PC-3 (cell line): Measurements from ENCODE around the gene HPCAL4. TPM values are rescaled to one million over a fixed set of nuclear protein-coding genes. Genes with fewer than 3 reads are reported as not detected.

Source experiments
- ATAC-seq: fragments of 200-7000 bp; cut with Tn5 transposase; 2 replicates; pipeline ENCODE4 v1.9.1; 2020; ENCODE audit warnings: mild to moderate bottlenecking, moderate library complexity
- BruUV-seq: library from RNA; stranded (reverse); fragments of 400-500 nt; replicated peaks from 2 replicates; lab custom pipeline; 2021; lab: Mats Ljungman, UMichigan
- CTCF ChIA-PET: fragments of 300-600 bp; sonication (Branson Sonifier 250); formaldehyde crosslinking; loops from one replicate; lab custom pipeline; 2022; ENCODE audit warnings: antibody characterized with exemption; lab: Charles Lee
- POLR2A ChIA-PET: fragments of 300-600 bp; sonication (Branson Sonifier 250); formaldehyde crosslinking; loops from one replicate; lab custom pipeline; 2022; ENCODE audit warnings: antibody characterized with exemption; ENCODE audit not compliant: unreplicated experiment; lab: Charles Lee
- DNase-seq: peaks from one replicate; pipeline ENCODE4 v3.0.0-alpha.2; 2015
- H2AFZ ChIP-seq: fragments of 300-600 bp; sonication (generic); 2 replicates; pipeline ENCODE4 v1.6.0; 2016; ENCODE audit warnings: antibody characterized with exemption, low read length
- H3F3A ChIP-seq: fragments of 300-600 bp; sonication (generic); one replicate; pipeline ENCODE4 v1.6.0; 2017; ENCODE audit warnings: antibody characterized with exemption, low read length, control low read depth, mild to moderate bottlenecking; ENCODE audit not compliant: unreplicated experiment
- H3K27ac ChIP-seq: fragments of 300-600 bp; sonication (generic); 2 replicates; pipeline ENCODE4 v1.5.1; 2016; ENCODE audit warnings: mild to moderate bottlenecking, low read length
- H3K27me3 ChIP-seq: fragments of 300-600 bp; sonication (generic); 2 replicates; pipeline ENCODE4 v1.6.1; 2016; ENCODE audit warnings: low read length, mixed read lengths
- H3K36me3 ChIP-seq: fragments of 300-600 bp; sonication (generic); 2 replicates; pipeline ENCODE4 v1.6.1; 2016; ENCODE audit warnings: low read depth, mixed run types, low read length, mixed read lengths
- H3K4me1 ChIP-seq: fragments of 300-600 bp; sonication (generic); 2 replicates; pipeline ENCODE4 v1.5.1; 2016; ENCODE audit warnings: low read length; ENCODE audit not compliant: insufficient read depth
- H3K4me2 ChIP-seq: fragments of 300-600 bp; sonication (generic); 2 replicates; pipeline ENCODE4 v1.6.0; 2016; ENCODE audit warnings: low read length
- H3K4me3 ChIP-seq: fragments of 300-600 bp; sonication (generic); 2 replicates; pipeline ENCODE4 v1.5.1; 2016; ENCODE audit warnings: mild to moderate bottlenecking, low read length, mixed read lengths
- H3K79me2 ChIP-seq: fragments of 300-600 bp; sonication (generic); 2 replicates; pipeline ENCODE4 v1.6.1; 2017; ENCODE audit warnings: low read length, mixed read lengths
- H3K9ac ChIP-seq: fragments of 300-600 bp; sonication (generic); 2 replicates; pipeline ENCODE4 v1.6.0; 2016; ENCODE audit warnings: mild to moderate bottlenecking, low read length
- H3K9me2 ChIP-seq: fragments of 300-600 bp; sonication (generic); replicated peaks from 2 replicates; pipeline ENCODE4 v1.6.1; 2016; ENCODE audit warnings: mixed run types, low read length, mixed read lengths
- H3K9me3 ChIP-seq: fragments of 300-600 bp; sonication (generic); 2 replicates; pipeline ENCODE4 v1.6.1; 2016; ENCODE audit warnings: low read length, mixed read lengths
- H4K20me1 ChIP-seq: fragments of 300-600 bp; sonication (generic); 2 replicates; pipeline ENCODE4 v1.6.1; 2016; ENCODE audit warnings: low read length, mixed read lengths
- EZH2 ChIP-seq: fragments of 300-600 bp; sonication (generic); IDR thresholded peaks from one replicate; pipeline ENCODE4 v1.6.1; 2017; ENCODE audit warnings: antibody characterized with exemption, mild to moderate bottlenecking, low read length; ENCODE audit not compliant: unreplicated experiment
- EZH2phosphoT487 ChIP-seq: fragments of 300-600 bp; sonication (generic); IDR thresholded peaks from 2 replicates; pipeline ENCODE4 v1.6.1; 2018; ENCODE audit warnings: mild to moderate bottlenecking, antibody characterized with exemption, low read length, borderline replicate concordance
- intact Hi-C: fragments of 100-400 bp; cut with micrococcal nuclease; formaldehyde crosslinking; loops from 2 replicates; pipeline ENCODE4 v1.9.0; 2023
- total RNA-seq: library from RNA; depleted of rRNA; stranded (reverse); fragments of >200 nt; gene quantifications from 2 replicates; pipeline ENCODE4 v1.2.3, GENCODE V29; 2014
- TF ChIP-seq, protein P1 (sequence below): fragments of 300-600 bp; sonication (generic); conservative IDR thresholded peaks from 2 replicates; pipeline ENCODE4 v1.5.1; 2017; ENCODE audit warnings: antibody characterized with exemption, low read depth, mild to moderate bottlenecking, low read length

Gene HPCAL4
- total RNA-seq, 1 experiment from 2014 or later = 0.04 TPM

- no peaks in the 10 kb centered on the region for H3K9me3 ChIP-seq
- H3K27me3 ChIP-seq = peaks cover 8% of the 10 kb centered on the region; the same call in 1 of the 2 replicates
- intact Hi-C loops = loop anchor here (5.0 kb wide), 1 partner anchor 63 kb away; no protein-coding TSS in a partner anchor
- H3K9ac ChIP-seq = no peak overlapping the region
- H3F3A ChIP-seq = no peaks in the 10 kb centered on the region
- no peaks in the 10 kb centered on the region for H4K20me1 ChIP-seq
- no peak overlapping the region for H2AFZ ChIP-seq
- H3K9me2 ChIP-seq = no peaks in the 10 kb centered on the region
- ATAC-seq = no peak
- BruUV-seq = no TSS peak
- no peak for DNase-seq
- H3K79me2 ChIP-seq = no peaks in the 10 kb centered on the region
- no peak overlapping the region for H3K27ac ChIP-seq
- ChIA-PET CTCF (interaction anchor here (0.6 to 2.2 kb wide), 2 partner anchors 53 to 321 kb away, joined by 3 to 18 read pairs; no protein-coding TSS in a partner anchor), POLR2A (no interaction called here)
- no peak overlapping the region for H3K4me2 ChIP-seq
- TF ChIP-seq EZH2phosphoT487 (no peak), EZH2 (no peak)
- TF ChIP-seq, protein P1, sequence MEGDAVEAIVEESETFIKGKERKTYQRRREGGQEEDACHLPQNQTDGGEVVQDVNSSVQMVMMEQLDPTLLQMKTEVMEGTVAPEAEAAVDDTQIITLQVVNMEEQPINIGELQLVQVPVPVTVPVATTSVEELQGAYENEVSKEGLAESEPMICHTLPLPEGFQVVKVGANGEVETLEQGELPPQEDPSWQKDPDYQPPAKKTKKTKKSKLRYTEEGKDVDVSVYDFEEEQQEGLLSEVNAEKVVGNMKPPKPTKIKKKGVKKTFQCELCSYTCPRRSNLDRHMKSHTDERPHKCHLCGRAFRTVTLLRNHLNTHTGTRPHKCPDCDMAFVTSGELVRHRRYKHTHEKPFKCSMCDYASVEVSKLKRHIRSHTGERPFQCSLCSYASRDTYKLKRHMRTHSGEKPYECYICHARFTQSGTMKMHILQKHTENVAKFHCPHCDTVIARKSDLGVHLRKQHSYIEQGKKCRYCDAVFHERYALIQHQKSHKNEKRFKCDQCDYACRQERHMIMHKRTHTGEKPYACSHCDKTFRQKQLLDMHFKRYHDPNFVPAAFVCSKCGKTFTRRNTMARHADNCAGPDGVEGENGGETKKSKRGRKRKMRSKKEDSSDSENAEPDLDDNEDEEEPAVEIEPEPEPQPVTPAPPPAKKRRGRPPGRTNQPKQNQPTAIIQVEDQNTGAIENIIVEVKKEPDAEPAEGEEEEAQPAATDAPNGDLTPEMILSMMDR = no peak
- no peak overlapping the region for H3K4me3 ChIP-seq
- no peaks in the 10 kb centered on the region for H3K4me1 ChIP-seq
- no peaks in the 10 kb centered on the region for H3K36me3 ChIP-seq
Observed at GRCh38 chr1:39659538-39659937, 31.7 kb downstream of the HPCAL4 start.

- H3K4me2 ChIP-seq = no peak overlapping the region
- intact Hi-C loops = loop anchor here (5.0 kb wide), 1 partner anchor 63 kb away; no protein-coding TSS in a partner anchor
- H3K9me2 ChIP-seq = no peaks in the 10 kb centered on the region
- BruUV-seq = no TSS peak
- POLR2A ChIA-PET = no interaction called here
- CTCF ChIA-PET = interaction anchor here (2.2 kb wide), 1 partner anchor 53 kb away, joined by 18 read pairs; no protein-coding TSS in a partner anchor
- DNase-seq (no peak), ATAC-seq (no peak)
- no peaks in the 10 kb centered on the region for H4K20me1 ChIP-seq
- H3K27ac ChIP-seq = no peak overlapping the region
- no peaks in the 10 kb centered on the region for H3K9me3 ChIP-seq
- H3K79me2 ChIP-seq = no peaks in the 10 kb centered on the region
- no peaks in the 10 kb centered on the region for H3K36me3 ChIP-seq
- no peaks in the 10 kb centered on the region for H3K4me1 ChIP-seq
- H3F3A ChIP-seq = no peaks in the 10 kb centered on the region
- no peak overlapping the region for H2AFZ ChIP-seq
- TF ChIP-seq EZH2phosphoT487 (no peak), EZH2 (no peak)
- TF ChIP-seq, protein P1 = no peak
- peaks cover 8% of the 10 kb centered on the region; the same call in 1 of the 2 replicates for H3K27me3 ChIP-seq
- H3K9ac ChIP-seq = no peak overlapping the region
- no peak overlapping the region for H3K4me3 ChIP-seq
Observed at GRCh38 chr1:39659110-39659509, 32.1 kb downstream of the HPCAL4 start.

- Histone ChIP-seq H3K36me3 (no peaks in the 10 kb centered on the region), H3K9ac (no peak overlapping the region), H3K9me3 (no peaks in the 10 kb centered on the region), H3K4me1 (no peaks in the 10 kb centered on the region), H3K4me2 (peak overlapping the region; percentile 65), H3K9me2 (no peaks in the 10 kb centered on the region), H2AFZ (peak overlapping the region; percentile 80), H3K4me3 (no peak overlapping the region), H3F3A (no peaks in the 10 kb centered on the region), H4K20me1 (no peaks in the 10 kb centered on the region), H3K27ac (no peak overlapping the region), H3K27me3 (peaks cover 8% of the 10 kb centered on the region; the same call in 1 of the 2 replicates), H3K79me2 (no peaks in the 10 kb centered on the region)
- no peak for TF ChIP-seq EZH2phosphoT487
- TF ChIP-seq, protein P1 = peak; percentile 93
- DNase-seq = peak; percentile 79
- ChIA-PET POLR2A (interaction anchor here (0.5 kb wide), 1 partner anchor 16 kb away, joined by 3 read pairs; no protein-coding TSS in a partner anchor), CTCF (interaction anchor here (0.6 to 2.2 kb wide), 2 partner anchors 52 to 170 kb away, joined by 4 to 18 read pairs; no protein-coding TSS in a partner anchor)
- intact Hi-C loops = loop anchor here (5.0 kb wide), 1 partner anchor 64 kb away; no protein-coding TSS in a partner anchor
- ATAC-seq = peak; percentile 70
- no TSS peak for BruUV-seq
Observed at GRCh38 chr1:39657923-39658485, 33.2 kb downstream of the HPCAL4 start.
